Rectal smooth muscle tissue (tissue), 1 donor: ENCODE results near the gene CCDC148.

Experiments used
- H3K27ac ChIP-seq: one replicate; pipeline ENCODE4 v1.7.0; 2013; ENCODE audit warnings: low read depth, low read length, inconsistent platforms
- H3K27me3 ChIP-seq: one replicate; pipeline ENCODE4 v1.7.0; 2013; ENCODE audit warnings: low read length; ENCODE audit not compliant: control insufficient read depth, insufficient read depth
- H3K36me3 ChIP-seq: one replicate; pipeline ENCODE4 v1.7.0; 2013; ENCODE audit warnings: low read length; ENCODE audit not compliant: control insufficient read depth, insufficient read depth
- H3K4me1 ChIP-seq: one replicate; pipeline ENCODE4 v1.7.0; 2013; ENCODE audit warnings: low read length; ENCODE audit not compliant: control insufficient read depth, insufficient read depth
- H3K4me3 ChIP-seq: one replicate; pipeline ENCODE4 v1.7.0; 2013; ENCODE audit warnings: low read length
- H3K9ac ChIP-seq: one replicate; pipeline ENCODE4 v1.7.0; 2013; ENCODE audit warnings: low read length

Gene CCDC148

GRCh38 chr2:158204741-158205165 is 251.8 kb downstream of the CCDC148 start:
- H3K4me3 ChIP-seq: no peak overlapping the region
- H3K9ac ChIP-seq: no peak overlapping the region
- no peak overlapping the region for H3K27ac ChIP-seq
- no peaks in the 10 kb centered on the region for H3K36me3 ChIP-seq
- H3K4me1 ChIP-seq: no peaks in the 10 kb centered on the region
- no peaks in the 10 kb centered on the region for H3K27me3 ChIP-seq

DNA sequence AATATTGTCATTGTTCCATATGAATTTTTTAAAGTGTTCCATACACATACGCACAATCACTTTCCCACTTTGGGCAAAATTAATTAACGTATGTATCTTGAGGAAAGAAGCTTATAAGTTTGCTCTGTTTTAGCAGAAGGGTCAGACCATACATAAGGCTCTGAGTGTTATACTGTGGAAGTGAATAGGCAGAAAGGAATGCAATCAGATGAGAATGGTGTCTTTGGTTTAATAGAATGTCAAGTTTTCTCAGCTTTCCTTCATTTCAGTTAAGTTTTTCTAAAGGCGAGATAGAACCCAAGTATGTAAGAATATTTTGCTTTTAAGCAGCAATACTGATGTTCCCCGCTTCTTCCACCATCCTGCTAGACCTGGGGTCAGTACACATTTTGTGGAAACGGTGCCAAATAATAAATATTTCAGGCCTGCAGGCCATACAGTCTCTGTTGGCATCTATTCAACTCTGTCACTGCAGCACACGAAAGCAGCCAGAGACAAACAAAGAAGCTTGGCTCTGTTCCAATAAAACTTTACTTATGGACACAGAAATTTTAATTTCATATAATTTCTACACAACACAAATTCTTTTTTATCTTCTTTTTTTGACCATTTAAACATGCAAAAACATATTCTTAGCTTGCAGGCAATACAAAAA is 254.3 kb downstream of the CCDC148 start:
- no peak overlapping the region for H3K9ac ChIP-seq
- H3K4me1 ChIP-seq: no peaks in the 10 kb centered on the region
- no peaks in the 10 kb centered on the region for H3K27me3 ChIP-seq
- H3K27ac ChIP-seq: no peak overlapping the region
- no peak overlapping the region for H3K4me3 ChIP-seq
- no peaks in the 10 kb centered on the region for H3K36me3 ChIP-seq

DNA sequence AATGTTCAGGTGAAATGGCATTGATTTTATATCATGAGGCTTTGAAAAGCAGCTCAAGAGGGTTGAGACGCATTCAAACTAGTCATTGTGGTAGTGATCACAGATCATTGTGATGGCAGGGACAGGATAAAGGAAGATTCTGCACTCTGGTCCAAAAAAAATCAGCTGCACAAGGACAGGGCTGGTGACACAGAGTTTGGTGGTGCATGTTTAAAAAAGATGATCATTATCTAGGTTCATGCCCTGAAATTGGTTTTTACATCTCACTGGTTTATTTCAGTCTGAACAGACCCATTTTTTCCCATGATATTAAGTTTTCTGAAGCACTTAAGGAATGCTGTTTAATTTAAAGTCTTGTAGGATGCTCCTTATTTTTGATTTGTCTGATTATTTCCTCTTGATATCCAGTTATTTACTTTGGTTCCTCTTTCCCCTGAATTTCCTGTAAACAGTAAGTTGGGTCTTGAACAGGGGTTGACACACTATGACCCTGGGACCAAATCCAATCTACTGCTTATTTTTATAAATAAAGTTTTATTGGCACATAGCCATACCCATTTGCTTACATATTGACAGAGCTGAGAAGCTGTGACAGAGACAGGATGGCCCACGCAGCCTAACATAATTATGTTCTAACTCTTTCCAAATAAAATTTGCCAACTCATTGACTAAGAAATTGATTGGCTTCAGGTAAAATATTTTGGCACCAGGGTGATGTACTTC is 256.5 kb downstream of the CCDC148 start:
- Histone ChIP-seq H3K27ac (no peak overlapping the region), H3K4me1 (no peaks in the 10 kb centered on the region), H3K36me3 (no peaks in the 10 kb centered on the region), H3K4me3 (no peak overlapping the region), H3K9ac (no peak overlapping the region), H3K27me3 (no peaks in the 10 kb centered on the region)

GRCh38 chr2:158197940-158198339 is 258.6 kb downstream of the CCDC148 start:
- no peaks in the 10 kb centered on the region for H3K36me3 ChIP-seq
- no peaks in the 10 kb centered on the region for H3K27me3 ChIP-seq
- no peak overlapping the region for H3K4me3 ChIP-seq

DNA sequence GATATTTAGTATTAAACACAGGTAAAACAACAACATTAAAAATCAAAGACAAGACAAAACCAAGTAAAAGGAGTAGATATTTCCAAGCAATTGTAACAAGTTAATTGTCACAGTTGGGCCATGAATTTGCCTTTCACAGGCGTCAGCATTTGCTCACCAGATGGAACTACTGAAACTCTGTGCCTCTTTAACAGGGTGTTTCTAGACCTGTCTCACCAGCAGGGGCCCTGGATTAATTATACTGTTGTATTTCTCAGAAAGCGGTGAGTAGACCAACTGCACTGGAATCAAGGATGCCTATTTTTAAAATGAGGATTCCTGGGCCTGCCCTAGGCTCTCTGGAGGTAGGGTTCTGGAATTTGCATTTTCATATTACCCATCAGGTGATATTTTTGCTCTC is 262.3 kb downstream of the CCDC148 start:
- H3K27me3 ChIP-seq: no peaks in the 10 kb centered on the region
- no peak overlapping the region for H3K27ac ChIP-seq
- H3K4me1 ChIP-seq: no peaks in the 10 kb centered on the region
- H3K36me3 ChIP-seq: no peaks in the 10 kb centered on the region
- no peak overlapping the region for H3K9ac ChIP-seq
- H3K4me3 ChIP-seq: no peak overlapping the region

More at GRCh38 chr2:158197940-158198339, 258.6 kb downstream of the CCDC148 start:
- H3K9ac ChIP-seq: no peak overlapping the region
- H3K4me1 ChIP-seq: no peaks in the 10 kb centered on the region
- no peak overlapping the region for H3K27ac ChIP-seq

DNA sequence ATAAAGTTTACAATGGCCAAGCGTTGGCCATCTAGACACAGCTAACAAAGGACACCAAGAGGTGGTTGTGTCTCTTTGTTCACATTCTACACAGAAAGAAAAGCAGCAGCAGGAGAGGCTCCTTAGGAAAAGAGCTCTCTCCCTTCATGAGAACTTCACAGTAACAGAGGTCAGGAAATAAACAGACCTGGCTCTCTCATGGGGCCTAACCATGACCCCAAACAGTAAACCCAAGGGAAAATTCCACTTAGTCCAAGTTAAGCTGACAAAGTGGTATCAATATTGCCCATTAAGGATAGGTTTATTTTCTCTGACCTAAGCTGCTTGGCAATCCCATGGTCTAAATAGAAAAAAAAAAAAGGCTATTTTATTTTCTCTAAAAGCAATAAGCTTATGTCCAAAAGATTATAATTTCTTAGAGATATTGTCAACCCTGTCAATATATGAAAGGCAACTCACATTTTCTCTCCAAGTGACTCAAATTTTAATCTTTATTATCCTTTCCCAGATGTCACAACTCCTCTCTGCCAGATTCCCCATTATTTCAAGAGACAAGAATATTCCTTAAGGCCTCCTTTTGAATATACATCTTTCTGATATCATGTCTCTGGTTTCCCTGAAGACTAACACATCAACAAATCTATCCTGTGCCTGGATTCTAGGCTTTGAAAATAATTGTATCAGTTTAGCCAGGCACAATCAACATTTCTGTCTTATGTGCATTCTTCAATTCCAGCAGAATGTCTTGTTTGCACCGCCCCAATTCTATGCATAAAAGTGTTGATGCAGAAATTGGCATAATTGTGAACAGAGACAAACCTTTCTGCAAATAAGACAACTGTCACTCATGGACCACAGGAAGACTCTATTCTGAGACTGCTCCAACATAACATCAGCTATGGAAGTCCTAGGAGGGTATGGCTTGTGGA is 263.8 kb downstream of the CCDC148 start:
- no peaks in the 10 kb centered on the region for H3K27me3 ChIP-seq
- H3K27ac ChIP-seq: no peak overlapping the region
- no peak overlapping the region for H3K4me3 ChIP-seq
- no peak overlapping the region for H3K9ac ChIP-seq
- H3K4me1 ChIP-seq: no peaks in the 10 kb centered on the region
- no peaks in the 10 kb centered on the region for H3K36me3 ChIP-seq

DNA sequence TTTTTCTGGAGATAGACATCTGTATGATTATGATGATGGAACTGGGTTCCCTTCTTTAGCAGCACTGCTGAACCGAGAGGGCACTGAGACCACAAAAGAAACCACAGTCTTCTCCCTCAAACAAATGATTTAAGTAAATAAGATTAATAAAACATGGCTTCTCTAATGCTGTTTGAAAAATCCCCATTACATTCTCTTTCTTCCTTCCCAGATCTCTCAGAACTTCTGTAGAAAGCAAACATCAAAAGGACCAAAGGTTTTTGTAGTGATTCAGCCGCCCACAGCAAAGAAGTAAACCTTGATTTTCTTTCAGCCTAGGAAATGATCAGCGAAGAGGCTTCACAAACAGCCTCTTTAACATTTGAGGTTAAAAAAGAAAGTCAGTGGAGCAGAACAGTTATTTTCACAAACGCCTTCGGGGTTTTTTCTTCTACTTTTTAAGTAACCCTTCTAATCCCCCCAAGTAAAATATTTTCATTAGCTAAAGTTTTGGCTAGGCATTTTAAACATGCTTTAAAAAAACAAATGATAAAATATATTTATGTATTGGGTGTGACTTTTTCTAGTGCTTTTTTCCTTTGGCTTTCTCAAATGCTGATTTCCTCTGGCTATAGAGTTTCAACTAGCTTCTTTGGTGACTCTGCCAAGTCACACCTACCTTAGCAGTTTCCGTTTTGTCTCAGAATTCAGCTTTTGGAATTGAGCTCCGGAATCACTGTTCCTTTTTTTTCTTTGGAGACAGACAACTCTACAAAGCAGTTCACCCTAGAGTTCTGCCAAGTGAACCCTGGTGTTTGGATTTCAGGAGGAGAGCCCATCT is 265.3 kb downstream of the CCDC148 start:
- H3K27ac ChIP-seq: no peak overlapping the region

GRCh38 chr2:158189526-158189925 is 267.0 kb downstream of the CCDC148 start:
- Histone ChIP-seq H3K4me1 (no peaks in the 10 kb centered on the region), H3K27me3 (no peaks in the 10 kb centered on the region), H3K4me3 (no peak overlapping the region), H3K9ac (no peak overlapping the region), H3K27ac (no peak overlapping the region), H3K36me3 (no peaks in the 10 kb centered on the region)

More for the DNA sequence above, 265.3 kb downstream of the CCDC148 start:
- H3K4me1 ChIP-seq: no peaks in the 10 kb centered on the region
- H3K36me3 ChIP-seq: no peaks in the 10 kb centered on the region
- no peaks in the 10 kb centered on the region for H3K27me3 ChIP-seq
- no peak overlapping the region for H3K4me3 ChIP-seq
- H3K9ac ChIP-seq: no peak overlapping the region

DNA sequence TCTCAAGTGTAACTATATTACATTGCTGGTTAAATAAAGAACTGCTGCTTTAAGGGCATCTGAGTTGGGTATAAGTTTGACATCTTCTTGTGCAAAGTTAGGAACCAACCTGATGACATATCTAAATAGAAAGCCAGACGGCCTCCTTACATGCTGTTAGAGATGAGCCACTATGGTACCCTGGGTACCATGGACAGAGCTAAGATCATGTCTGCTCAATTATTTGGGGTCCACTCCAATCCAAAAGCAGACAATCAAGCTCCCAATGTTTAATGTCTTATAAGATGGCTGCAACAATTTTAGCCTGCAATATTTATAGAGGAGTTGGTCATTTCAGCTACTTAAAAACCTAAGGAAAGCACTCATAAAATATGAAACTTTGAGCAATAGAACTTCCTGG is 268.6 kb downstream of the CCDC148 start:
- Histone ChIP-seq H3K36me3 (no peaks in the 10 kb centered on the region), H3K9ac (no peak overlapping the region), H3K4me3 (no peak overlapping the region), H3K27ac (no peak overlapping the region), H3K4me1 (no peaks in the 10 kb centered on the region), H3K27me3 (no peaks in the 10 kb centered on the region)

DNA sequence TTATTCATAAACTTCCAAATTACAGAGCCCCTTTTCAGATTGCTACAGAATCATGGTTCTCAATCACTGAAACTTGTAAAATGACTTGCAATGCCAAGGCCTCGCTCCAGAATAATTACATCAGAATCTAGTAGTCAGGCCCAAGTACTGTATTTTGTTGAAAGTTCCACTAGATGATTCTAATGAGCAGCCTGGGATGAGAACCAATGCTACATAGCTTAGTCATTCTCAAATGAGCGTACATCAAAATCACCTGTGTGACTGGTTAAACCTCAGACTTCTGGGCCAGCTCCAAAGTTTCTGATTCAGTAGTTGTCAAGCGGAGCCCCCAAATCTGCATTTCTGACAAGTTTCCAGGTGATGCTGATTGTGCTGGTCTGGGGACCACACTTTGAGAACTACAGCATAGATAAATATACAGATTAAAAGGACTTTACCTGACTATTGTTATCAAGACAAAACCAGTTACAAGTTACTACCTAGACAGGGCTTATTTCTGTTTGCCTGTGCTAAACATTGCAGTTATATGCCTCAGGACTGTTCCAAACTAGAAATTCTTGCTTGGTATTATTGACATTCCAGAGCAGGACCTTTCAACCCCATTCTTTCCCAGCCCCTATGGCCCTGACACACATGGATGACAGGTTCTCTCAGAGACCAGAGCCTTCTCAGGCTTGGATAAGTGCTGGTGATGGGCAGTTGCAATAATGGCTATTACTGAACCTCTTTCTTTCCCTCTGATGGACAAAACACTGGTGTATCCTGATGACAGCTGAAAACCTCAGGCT is 271.8 kb downstream of the CCDC148 start:
- Histone ChIP-seq H3K36me3 (no peaks in the 10 kb centered on the region), H3K4me1 (no peaks in the 10 kb centered on the region), H3K27ac (no peak overlapping the region), H3K4me3 (no peak overlapping the region), H3K27me3 (no peaks in the 10 kb centered on the region), H3K9ac (no peak overlapping the region)

DNA sequence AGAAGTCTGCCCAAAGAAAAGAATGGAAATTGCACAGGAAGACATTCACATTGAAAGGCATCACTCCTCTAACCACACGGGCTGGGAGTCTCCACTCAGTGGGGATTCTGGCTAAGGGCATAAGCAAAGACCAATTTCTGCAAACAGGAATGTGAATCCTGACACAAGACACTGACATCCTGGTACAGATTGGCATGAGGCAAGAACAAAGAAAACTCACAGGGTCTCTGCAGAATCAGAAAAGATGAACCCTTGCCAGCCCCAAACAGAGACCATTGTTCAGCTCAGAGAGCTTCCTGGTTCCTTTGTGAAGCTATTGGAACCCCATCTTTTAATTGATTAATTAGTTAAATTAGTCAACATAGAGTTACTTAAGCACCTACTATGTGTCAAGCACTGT is 272.6 kb downstream of the CCDC148 start:
- Histone ChIP-seq H3K4me1 (no peaks in the 10 kb centered on the region), H3K4me3 (no peak overlapping the region), H3K9ac (no peak overlapping the region), H3K36me3 (no peaks in the 10 kb centered on the region), H3K27ac (no peak overlapping the region), H3K27me3 (no peaks in the 10 kb centered on the region)
